G401 (cell line): ENCODE data around the gene SALL3. TPM values are rescaled to one million over a fixed set of nuclear protein-coding genes. Genes with fewer than 3 reads are reported as not detected.

Experiments used
- DNase-seq: peaks from one replicate; pipeline ENCODE4 v3.0.0-alpha.2; 2015; ENCODE audit warnings: low spot score
- in situ Hi-C: cut with HindIII; loops from 2 replicates; pipeline ENCODE4 v1.10.0; 2016; ENCODE audit warnings: low sequenced_read_pairs, mixed read lengths
- total RNA-seq: library from RNA; depleted of rRNA; stranded (reverse); fragments of >200 nt; shearing (Covaris generic); gene quantifications from 2 replicates; pipeline ENCODE4 v1.2.3, GENCODE V29; 2014; rRNA removed

SALL3 gene
- total RNA-seq, 1 experiment from 2014 or later = not detected

DNA sequence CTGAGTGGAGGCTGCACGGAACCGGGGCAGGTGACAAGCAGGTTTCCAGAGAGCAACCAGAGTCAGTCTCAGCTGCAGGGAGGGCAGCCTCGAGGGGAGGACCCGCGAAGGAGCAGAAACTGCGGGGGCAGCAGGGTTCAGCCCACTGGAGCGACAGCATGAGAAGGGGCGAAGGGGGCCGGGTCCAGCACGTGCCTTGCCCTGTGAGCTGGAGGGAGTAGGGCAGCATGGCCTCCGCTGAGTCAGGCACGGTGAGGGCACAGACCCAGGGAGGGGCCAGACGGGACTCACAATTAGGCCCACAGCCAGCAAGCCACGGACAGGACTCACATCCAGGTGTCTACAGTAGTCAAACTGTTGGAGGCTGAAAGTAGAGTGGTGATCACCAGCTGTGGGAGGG, 66.9 kb downstream of the SALL3 start:
- DNase-seq = no peak
- in situ Hi-C loops = no loop called here

DNA sequence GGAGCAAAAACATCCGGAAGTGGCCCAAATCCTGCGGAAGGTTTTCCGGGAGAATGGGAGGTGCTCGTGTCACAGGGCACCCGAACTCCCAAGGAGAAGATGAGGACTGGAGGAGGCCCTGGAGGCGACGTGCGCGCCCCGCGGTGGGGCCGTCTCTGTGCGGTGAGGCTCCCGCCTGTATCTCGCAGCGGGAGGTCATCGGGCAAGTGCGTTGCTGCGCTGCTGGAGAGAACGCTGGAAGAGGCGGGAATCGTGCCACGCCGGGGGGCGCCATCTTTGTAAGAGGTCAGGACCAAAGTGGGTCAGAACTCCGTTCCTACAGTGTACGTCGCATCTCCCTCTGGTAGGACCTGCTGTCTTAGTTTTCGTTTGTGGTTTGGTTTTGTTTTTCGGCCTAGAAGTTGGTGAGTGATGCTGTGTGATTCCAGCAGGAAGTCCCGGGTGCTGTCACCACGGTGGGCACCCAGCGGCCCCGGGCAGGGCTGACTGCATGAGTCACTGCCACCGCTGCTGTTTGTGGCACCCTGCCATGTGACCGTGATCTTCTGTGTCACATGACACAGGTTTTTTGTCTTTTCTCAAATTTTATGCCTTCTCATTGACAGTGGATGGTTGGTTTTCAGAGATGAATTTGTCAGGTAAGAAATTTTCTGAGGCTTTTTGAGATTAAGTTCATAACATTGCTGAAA, 68.1 kb downstream of the SALL3 start:
- no peak for DNase-seq

DNA sequence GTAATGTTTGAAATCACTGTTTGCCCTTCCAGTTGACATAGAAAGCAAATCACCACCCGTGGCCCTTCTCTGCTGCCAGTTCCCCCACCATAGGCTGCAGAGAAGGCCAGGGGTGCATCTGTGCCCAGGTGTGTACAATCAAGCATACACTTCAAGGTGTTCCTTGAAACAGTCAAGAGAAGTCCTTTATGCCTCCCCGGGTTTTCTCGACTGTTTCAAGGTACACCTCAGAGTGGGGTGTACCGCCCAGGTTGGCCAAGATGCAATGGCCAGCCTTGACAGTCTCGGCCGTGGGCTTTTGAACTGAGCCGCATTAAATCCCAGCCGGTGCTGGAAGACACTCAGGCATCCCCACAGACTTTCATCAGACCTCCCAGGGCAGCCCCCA, 68.6 kb downstream of the SALL3 start:
- DNase-seq = no peak
- in situ Hi-C loops = no loop called here

More for the DNA sequence above, 68.1 kb downstream of the SALL3 start:
- in situ Hi-C loops = no loop called here

DNA sequence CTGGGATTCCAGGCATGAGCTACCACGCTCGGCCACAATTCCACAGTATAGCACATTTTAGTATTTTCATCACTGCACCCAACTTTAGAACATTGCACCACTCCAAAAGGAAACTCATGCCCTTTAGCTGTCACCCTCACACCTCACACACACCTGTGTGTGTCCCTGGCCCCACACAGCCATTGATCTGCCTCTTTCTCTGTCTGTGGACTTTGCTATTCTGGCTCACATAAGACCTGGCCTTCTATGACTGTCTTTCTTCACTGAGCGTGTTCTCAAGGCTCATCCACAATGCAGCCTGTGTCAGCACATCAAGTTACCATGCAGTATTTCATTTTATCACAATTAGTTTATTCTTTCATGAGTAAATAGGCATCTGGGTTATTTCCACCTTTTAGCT, 69.9 kb downstream of the SALL3 start:
- in situ Hi-C loops = no loop called here
- DNase-seq = no peak

Other genes with a start within 250 kb of the SALL3 start
- gene ATP9B, start 89.6 kb downstream of the SALL3 start, total RNA-seq = 16.3 and 24.4 TPM in 2 replicates